ENCODE measurements around the gene PPHLN1. TPM values are rescaled to one million over a fixed set of nuclear protein-coding genes. Genes with fewer than 3 reads are reported as not detected.
A peak's percentile ranks its signal among the peaks of the same experiment; 100 is the strongest.
"Not testable (repeated sequence)": the region's sequence is repeated elsewhere in the genome, so short reads cannot be mapped to it uniquely, and the experiment has no call there.

The PPHLN1 gene
- total RNA-seq, 2 donors from 2014 or later: 24.6 to 37.5 TPM

DNA sequence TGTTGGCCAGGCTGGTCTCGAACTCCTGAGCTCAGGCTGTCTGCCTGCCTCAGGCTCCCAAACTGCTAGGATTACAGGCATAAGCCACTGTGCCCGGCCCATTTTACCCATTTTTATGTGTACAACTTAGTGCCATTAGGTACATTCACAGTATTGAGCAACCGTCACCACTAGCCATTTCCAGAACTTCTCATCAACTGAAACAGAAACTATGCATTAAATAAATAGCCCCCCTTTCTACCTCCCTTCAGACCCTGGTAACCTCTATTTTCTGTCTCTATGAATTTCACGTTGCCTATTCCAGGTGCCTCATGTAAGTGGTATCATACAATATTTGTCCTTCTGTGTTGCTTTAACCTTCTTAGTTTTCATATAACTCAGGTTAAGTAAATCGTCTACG, 16.0 kb upstream of the PPHLN1 start:
- DNase-seq (no peak), ATAC-seq (no peak)
- intact Hi-C loops (cut with DNase I): no loop called here

DNA sequence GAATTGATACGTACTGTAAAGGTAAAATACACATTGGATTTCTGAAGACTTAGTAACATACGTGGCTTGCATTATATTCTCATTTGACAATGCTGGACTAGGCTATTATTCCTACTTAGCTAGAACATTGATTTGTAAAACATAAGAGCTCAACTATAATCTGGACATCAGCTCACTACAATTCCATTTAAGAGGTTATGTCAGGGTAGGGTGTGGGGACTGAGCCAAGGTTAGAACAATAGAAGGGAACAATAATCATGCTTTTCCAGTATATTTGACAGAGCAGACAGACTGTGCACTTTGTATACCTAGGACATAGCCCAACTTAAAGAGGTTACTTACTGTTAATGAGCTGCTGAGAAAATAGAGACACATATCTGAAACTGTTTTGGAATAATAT, 10.9 kb upstream of the PPHLN1 start:
- ATAC-seq (no peak), DNase-seq (no peak)
- intact Hi-C loops (cut with DNase I): no loop called here

DNA sequence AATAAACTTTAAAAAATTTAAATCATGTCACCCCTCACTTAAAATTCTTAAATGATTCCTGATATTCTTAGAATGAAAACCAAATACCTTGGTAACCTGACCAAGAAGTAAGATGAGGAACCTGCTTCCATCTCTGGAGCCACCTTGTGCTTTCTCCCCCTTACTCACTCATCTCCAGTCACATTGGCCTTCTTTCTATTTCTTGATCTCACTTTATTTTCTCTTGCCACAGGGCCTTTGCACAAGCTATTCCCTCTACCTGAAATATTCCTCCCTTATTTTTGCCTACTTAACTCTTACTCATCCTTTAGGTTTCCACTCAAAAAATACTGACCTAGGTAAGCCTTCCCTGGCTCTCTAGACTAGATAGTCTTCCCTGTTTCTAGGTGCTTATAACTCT, 5.2 kb upstream of the PPHLN1 start:
- intact Hi-C loops (cut with DNase I): loop anchor here in 1 of 2 donors (10.0 kb wide), 1 partner anchor 86 kb away; the partner anchor contains the start of gene YAF2
- no peak for DNase-seq
- ATAC-seq: no peak

DNA sequence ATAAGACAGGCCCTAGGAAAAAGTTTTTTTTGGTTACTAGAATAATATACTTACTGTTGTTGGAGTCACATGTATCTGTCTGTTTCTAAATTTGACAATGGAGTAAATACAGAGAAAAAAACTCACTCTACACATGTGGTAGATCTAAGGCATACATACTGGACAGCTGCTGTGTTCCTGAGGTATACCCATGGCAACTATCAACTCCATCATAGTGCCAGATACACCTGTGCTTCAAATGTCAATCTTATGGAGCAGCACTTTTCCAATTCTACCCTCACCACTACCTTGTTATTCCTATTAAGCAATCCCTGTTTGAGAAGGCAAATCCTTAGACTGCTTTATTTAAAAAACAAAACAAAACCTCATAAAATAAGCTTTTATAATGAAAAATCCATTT, 3.4 kb upstream of the PPHLN1 start:
- ATAC-seq (no peak), DNase-seq (no peak)
- intact Hi-C loops (cut with DNase I): loop anchor here in 1 of 2 donors (10.0 kb wide), 1 partner anchor 88 kb away; the partner anchor contains the start of gene YAF2

DNA sequence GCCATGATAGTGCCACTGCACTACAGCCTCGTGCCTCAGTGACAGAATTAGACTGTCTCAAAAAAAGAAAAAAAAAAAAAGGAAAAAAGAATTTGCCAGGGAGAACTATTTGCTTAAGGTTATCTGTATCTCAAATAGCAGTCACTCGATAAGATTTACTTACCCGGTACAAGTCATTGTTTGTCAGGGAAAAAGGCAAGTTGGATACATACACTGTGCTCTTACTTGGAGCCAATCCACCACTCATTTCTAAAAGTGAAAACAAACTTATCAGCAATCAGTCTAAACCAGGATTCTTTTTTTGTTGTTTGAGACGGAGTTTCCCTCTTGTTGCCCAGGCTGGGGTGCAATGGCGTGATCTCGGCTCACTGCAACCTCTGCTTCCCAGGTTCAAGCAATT, 2.1 kb upstream of the PPHLN1 start:
- DNase-seq (no peak), ATAC-seq (no peak)
- intact Hi-C loops (cut with DNase I): loop anchor here in 1 of 2 donors (10.0 kb wide), 1 partner anchor 89 kb away; the partner anchor contains the start of gene YAF2

DNA sequence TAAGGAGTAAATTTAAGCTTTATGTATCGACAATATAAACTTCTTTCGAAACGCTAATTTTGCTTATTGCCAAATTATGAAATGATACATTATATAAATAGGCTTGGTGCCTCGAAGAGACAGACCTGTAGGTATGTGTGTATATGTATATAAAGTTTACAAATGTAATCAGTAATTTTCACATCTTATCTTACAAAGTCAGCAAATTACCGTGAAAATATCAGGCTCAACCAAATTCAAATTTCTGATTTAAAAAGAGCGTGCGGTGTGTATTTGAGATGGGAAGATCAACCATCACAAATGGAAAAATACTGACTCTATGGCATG, 678 bp upstream of the PPHLN1 start:
- intact Hi-C loops (cut with DNase I): loop anchor here (5.0 to 10.0 kb wide), 2 partner anchors 90 to 193 kb away; partner anchors contain the start of gene YAF2 (in 1 of the 2)
- ATAC-seq (no peak), DNase-seq (no peak)

DNA sequence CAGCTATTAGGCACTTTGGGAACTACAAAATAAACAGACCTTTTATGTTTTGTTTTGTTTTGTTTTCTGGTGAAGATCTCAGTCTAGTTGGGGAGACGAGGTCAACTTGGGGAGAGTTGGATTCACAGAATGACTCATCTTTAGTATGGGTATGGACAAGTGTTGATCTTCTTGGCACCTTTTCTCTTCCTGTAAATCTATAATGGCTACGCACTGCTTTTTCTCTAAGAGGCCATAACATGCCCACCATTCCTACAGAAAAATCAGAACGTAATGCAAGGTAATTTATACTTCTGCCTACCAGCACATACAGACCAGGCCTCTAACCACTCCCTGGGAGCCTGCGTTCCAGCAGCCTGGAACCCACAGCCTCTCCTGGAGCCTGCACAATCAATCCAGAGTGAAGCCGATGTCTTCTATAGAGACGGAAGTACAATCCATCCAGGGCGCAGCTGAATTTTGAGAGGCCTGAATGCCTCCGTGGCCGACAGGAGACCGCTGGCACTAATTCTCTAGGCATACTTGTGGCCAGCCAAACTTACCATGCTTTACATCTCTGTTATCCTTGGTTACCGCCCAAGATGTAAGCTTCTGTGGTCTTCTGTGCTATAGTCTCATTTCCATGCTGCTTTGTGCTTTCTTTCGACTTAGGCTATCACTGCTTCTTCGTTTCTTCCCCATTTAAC, 717 bp downstream of the PPHLN1 start:
- DNase-seq (no peak), ATAC-seq (peak in 1 of 2 donors; percentile 10)
- intact Hi-C loops (cut with DNase I): loop anchor here (5.0 to 10.0 kb wide), 2 partner anchors 92 to 194 kb away; partner anchors contain the start of gene YAF2 (in 1 of the 2)

DNA sequence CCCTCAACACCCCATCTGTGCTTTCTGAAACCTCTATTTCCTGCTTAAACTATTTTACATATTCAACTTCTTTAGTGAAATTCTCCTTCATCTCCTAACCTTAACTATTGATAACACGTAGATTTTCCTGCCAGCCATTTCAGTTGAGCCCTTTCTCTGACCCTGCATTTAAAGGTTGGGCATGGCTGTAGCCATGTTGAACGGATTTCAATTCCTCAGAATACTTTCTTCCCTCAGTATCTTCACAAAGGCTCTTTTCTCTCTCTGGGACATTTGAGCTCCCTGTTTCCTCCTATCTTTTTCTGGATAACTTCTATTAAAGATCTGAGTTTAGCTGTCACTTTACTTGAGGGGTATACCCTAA, 1.2 kb downstream of the PPHLN1 start:
- DNase-seq (no peak), ATAC-seq (no peak)
- intact Hi-C loops (cut with DNase I): loop anchor here (5.0 to 10.0 kb wide), 2 partner anchors 92 to 195 kb away; partner anchors contain the start of gene YAF2 (in 1 of the 2)

DNA sequence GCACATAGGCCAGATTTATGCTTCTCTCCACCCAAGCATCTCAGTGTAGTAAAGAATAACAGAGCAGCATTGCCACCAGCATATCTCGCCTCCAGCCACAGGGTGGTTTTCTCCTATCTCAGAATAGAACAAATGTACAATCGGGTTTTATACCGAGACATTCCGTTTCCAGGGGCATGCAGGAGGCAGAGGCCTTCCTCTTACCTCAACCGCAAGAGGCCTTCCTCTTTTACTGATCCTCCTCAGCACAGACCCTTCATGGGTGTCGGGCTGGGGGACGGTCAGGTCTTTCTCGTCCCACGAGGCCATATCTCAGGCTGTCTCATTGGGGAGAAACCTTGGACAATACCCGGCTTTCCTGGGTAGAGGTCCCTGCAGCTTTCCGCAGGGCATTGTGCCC, 4.1 kb downstream of the PPHLN1 start:
- not testable (repeated sequence) for DNase-seq, ATAC-seq
- intact Hi-C loops (cut with DNase I): loop anchor here in 1 of 2 donors (5.0 kb wide), 1 partner anchor 308 kb away; no protein-coding TSS in a partner anchor

DNA sequence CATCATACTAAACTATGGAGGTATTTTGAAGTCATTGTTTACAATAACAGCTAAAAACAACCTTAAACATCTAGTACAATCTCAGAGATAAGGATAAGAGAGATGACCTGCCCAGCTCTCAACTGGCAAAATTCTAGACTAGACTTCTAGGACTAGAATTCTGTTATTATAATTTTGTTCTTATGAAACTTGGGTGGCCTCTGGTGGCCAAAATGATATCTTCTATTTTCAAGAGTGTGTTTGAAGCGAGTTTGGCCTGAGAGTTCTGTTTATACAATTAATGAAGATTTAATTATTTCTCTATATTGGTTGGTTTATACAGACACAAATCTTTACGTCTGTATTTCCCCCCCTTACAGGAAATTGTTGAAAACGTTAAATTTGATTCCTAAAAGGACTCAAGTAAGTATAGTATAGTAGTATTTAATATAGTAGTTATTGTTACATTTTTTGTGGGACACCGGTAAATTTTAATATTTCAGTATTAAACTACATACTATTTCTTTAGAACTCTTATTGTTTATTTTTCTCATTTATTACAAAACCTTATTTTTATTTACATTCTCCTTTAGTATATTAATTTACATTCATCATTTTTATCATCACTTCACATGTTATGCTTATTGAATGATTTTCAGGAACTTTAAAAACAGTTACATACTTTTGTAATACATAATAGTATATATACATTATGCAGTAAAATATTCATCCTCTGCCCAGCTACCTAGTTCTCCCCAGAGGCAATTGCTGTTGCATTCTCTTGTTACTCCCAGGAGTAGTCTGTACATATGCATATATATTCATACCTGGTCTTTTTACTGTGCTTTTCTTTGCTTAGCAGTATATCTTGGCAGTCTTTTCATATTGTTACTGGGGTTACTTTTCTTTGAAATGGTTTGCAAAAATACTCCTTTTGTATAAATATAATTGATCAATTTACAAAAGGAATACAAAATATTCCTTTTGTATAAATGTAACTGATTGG, 6.6 kb downstream of the PPHLN1 start:
- intact Hi-C loops (cut with DNase I): loop anchor here in 1 of 2 donors (2.0 to 5.0 kb wide), 2 partner anchors 202 to 310 kb away; no protein-coding TSS in a partner anchor
- ATAC-seq: peak in 1 of 2 donors; percentile 41
- no peak for DNase-seq

DNA sequence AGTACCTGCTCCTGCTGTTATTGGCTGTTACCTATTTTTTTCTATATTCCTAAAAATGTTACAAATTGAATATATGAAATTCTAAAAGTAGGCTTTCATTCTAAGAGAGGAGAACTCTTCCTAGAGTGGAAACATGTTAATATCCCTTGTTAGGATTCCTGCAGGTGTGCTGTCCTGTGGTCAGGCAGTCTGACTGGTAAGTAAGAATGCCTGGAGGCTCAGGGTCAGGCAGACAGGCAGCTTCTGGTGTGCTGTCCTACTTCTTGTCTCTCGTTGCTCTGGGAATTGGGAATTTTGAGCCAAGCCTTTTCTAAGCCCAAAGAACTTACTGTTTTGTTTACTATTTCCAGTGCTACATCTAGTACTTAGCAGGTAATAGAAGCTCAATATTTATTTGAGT, 10.3 kb downstream of the PPHLN1 start:
- no peak for DNase-seq
- ATAC-seq: no peak
- intact Hi-C loops (cut with DNase I): no loop called here

DNA sequence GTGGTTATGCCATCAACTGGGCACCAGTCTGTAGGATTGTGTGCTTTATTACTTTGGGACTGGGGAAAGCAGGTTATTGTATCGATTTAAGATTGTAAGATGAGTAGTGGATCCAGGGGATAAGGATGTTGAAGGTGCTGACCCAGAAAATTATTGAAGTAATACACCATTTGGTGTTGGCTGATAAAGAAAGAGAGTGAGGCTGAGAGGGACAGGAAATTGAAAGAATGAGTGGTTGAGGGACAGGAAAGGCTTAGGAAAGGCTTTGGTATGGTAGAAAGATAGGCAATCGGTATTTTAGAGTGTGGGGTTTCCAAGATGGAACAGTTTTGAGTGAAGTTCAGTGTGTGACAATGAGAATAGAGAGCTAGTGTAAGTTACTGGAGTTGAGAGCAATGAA, 12.3 kb downstream of the PPHLN1 start:
- ATAC-seq (no peak), DNase-seq (no peak)
- intact Hi-C loops (cut with DNase I): no loop called here

DNA sequence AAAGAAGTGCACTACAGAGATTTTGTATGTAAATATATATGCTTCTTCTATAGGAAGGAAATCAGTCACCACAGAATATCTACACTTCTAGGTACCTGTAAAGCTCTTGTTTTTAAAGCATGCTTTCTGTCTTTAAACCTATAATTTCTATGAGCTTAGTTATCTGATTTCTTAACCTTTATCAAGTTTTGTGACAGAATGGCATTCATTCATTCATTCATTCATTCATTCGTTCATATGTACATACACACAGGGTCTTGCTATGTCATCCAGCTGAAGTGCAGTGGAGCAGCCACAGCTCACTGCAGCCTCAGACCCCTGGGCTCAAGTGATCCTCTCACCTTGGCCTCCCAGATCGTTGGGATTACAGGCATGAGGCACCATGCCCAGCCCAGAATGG, 16.1 kb downstream of the PPHLN1 start:
- ATAC-seq (no peak), DNase-seq (no peak)
- intact Hi-C loops (cut with DNase I): no loop called here

DNA sequence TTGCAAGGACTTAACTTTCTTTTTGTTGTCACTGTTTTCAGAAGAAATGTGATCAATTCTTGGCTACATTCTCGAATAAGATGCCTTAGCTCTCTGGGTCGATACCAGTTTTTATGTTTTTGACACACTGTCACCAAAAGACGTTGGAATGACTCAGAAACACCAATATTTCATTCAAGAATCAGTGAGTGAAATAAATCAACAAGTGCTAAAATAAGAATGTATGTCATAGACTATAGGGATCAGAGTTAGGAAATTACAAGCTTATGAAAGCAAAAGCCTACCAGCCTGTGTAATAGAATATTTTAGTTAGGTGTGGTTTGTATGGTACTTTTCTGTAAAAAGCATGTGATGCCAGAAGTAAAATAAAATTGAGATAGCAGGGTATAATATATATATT, 17.8 kb downstream of the PPHLN1 start:
- DNase-seq (no peak), ATAC-seq (no peak)
- intact Hi-C loops (cut with DNase I): no loop called here

DNA sequence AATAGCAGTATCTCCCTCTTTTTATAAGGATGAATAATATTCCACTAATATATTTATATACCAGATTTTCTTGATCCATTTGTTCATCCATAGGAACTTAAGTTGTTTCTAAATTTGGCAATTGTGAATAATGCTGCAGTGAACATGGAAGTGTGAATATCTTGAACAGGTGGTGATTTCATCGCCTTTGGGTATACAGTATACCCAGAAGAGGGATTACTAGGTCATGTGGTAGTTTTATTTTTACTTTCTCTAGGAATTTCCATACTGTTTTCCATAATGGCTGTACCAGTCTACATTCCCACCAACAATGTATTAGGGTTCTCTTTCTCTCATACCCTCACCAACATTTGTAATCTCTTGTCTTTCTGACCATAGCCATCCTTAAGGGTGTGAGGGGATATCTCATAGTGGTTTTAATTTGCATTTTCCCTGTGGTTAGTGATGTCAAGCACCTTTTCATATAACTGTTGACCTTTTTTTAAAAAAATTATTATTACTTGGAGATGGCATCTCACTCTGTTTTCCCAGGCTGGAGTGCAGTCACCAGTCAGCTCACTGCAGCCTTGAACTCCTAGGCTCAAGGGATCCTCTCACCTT, 20.5 kb downstream of the PPHLN1 start:
- ATAC-seq: no peak
- DNase-seq: no peak
- intact Hi-C loops (cut with DNase I): no loop called here

DNA sequence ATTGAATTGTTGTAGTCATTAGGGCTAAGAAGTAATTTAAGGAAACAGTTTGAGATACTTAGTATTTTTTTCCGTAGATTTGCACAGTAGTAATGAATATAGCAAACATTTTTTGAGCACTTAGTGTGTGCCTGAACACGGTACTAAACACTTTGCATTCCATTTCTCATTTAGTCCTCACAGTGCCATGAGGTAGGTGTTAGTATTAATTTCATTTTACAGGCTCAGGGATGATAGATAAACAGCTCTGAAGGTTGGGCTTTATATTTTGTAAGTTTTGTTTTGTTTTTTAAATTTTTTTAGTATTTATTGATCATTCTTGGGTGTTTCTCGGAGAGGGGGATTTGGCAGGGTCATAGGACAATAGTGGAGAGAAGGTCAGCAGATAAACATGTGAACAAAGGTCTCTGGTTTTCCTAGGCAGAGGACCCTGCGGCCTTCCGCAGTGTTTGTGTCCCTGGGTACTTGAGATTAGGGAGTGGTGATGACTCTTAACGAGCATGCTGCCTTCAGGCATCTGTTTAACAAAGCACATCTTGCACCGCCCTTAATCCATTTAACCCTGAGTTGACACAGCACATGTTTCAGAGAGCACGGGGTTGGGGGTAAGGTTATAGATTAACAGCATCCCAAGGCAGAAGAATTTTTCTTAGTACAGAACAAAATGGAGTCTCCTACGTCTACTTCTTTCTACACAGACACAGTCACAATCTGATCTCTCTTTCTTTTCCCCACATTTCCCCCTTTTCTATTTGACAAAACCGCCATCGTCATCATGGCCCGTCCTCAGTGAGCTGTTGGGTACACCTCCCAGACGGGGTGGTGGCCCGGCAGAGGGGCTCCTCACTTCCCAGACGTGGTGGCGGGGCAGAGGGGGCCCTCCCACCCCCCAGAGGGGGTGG, 23.4 kb downstream of the PPHLN1 start:
- DNase-seq; ATAC-seq; intact Hi-C loops (cut with DNase I): not testable (repeated sequence)

DNA sequence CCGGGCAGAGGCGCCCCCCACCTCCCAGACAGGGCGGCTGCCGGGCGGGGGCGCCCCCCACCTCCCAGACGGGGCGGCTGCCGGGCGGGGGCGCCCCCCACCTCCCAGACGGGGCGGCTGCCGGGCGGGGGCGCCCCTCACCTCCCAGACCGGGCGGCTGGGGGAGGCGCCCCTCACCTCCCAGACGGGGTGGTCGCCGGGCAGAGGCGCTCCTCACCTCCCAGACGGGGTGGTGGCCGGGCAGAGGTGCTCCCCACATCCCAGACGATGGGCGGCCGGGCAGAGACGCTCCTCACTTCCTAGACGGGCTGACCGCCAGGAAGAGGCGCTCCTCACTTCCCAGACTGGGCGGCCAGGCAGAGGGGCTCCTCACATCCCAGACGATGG, 24.0 kb downstream of the PPHLN1 start:
- intact Hi-C loops (cut with DNase I); ATAC-seq; DNase-seq: not testable (repeated sequence)

DNA sequence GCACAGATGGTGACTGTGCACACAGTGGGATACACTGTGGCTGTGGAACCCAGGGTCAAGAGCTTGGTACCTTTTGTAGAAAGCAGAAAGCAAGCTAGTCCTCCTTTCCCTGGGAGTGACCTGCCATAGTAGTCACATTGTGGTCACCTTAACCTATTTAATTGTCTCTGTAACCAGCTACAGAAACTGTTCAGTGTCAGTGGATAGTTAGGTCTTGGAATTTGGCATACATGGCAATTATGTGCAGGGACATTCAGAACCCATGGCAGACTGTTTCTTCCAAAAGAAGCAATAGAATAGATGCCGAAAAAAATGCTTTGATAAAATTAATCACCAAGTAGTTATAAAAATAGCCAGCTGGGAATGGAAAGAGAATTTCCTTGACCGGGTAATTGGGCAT, 30.4 kb downstream of the PPHLN1 start:
- intact Hi-C loops (cut with DNase I): no loop called here
- no peak for DNase-seq
- no peak for ATAC-seq
